ENCODE results near the gene MEN1. TPM values are rescaled to one million over a fixed set of nuclear protein-coding genes. Genes with fewer than 3 reads are reported as not detected.

The MEN1 gene
- total RNA-seq, 1 experiment from 2014 or later, result 54.5 TPM

DNA sequence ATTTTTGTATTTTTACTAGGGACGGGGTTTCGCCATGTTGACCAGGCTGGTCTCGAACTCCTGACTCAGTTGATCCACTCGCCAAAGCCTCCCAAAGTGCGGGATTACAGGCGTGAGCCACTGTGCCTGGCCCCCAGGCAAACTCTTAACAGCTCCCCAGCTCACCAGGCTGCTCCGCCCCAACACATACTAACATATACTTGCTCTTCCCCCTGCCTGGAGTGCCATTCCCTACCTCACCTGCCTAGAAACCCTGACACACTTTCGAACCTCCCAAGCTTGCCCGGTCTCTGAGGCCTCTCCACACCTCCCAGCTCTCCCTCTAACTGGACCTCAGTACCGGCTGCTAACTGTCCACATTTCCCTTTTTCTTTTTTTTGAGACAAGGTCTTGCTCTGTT lies 15.8 kb downstream of the MEN1 start:
- TF ChIP-seq POLR2AphosphoS5 (IDR thresholded peaks at IDR 0.05; ENCODE audit: low read depth, low read length), result no peak
- TF ChIP-seq, protein P1, sequence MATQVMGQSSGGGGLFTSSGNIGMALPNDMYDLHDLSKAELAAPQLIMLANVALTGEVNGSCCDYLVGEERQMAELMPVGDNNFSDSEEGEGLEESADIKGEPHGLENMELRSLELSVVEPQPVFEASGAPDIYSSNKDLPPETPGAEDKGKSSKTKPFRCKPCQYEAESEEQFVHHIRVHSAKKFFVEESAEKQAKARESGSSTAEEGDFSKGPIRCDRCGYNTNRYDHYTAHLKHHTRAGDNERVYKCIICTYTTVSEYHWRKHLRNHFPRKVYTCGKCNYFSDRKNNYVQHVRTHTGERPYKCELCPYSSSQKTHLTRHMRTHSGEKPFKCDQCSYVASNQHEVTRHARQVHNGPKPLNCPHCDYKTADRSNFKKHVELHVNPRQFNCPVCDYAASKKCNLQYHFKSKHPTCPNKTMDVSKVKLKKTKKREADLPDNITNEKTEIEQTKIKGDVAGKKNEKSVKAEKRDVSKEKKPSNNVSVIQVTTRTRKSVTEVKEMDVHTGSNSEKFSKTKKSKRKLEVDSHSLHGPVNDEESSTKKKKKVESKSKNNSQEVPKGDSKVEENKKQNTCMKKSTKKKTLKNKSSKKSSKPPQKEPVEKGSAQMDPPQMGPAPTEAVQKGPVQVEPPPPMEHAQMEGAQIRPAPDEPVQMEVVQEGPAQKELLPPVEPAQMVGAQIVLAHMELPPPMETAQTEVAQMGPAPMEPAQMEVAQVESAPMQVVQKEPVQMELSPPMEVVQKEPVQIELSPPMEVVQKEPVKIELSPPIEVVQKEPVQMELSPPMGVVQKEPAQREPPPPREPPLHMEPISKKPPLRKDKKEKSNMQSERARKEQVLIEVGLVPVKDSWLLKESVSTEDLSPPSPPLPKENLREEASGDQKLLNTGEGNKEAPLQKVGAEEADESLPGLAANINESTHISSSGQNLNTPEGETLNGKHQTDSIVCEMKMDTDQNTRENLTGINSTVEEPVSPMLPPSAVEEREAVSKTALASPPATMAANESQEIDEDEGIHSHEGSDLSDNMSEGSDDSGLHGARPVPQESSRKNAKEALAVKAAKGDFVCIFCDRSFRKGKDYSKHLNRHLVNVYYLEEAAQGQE (IDR thresholded peaks at IDR 0.05; ENCODE audit: insufficient read depth in 1 of 2, low read depth in 2 of 2, low read length in 1 of 2), result no peak
- TF ChIP-seq SIN3A (IDR thresholded peaks at IDR 0.05; ENCODE audit: borderline replicate concordance, insufficient read depth, low read depth, low read length), result no peak
- no peak for TF ChIP-seq TCF7L2 (IDR thresholded peaks at IDR 0.05; ENCODE audit: low read depth, low read length)
- TF ChIP-seq, protein P2, sequence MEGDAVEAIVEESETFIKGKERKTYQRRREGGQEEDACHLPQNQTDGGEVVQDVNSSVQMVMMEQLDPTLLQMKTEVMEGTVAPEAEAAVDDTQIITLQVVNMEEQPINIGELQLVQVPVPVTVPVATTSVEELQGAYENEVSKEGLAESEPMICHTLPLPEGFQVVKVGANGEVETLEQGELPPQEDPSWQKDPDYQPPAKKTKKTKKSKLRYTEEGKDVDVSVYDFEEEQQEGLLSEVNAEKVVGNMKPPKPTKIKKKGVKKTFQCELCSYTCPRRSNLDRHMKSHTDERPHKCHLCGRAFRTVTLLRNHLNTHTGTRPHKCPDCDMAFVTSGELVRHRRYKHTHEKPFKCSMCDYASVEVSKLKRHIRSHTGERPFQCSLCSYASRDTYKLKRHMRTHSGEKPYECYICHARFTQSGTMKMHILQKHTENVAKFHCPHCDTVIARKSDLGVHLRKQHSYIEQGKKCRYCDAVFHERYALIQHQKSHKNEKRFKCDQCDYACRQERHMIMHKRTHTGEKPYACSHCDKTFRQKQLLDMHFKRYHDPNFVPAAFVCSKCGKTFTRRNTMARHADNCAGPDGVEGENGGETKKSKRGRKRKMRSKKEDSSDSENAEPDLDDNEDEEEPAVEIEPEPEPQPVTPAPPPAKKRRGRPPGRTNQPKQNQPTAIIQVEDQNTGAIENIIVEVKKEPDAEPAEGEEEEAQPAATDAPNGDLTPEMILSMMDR (IDR thresholded peaks at IDR 0.05), result no peak
- no peak overlapping the region for H3K4me3 ChIP-seq (ENCODE audit: low read depth in 2 of 2, low read length in 2 of 2)
- ATAC-seq, result no peak
- intact Hi-C loops (cut with micrococcal nuclease; ENCODE audit: unreplicated experiment), result no loop called here
- ChIA-PET CTCF (interaction anchor here (0.6 kb wide), 1 partner anchor 53 kb away, joined by 4 read pairs; no protein-coding TSS in a partner anchor), POLR2A (interaction anchor here (1.1 kb wide), 1 partner anchor 16 kb away, joined by 4 read pairs; the partner anchor contains the start of gene SF1)
- DNase-seq (ENCODE audit: low read depth, low spot score), result no peak
- H3K27me3 ChIP-seq (ENCODE audit: control insufficient read depth, insufficient read depth, low read length), result no peaks in the 10 kb centered on the region
- H3K27ac ChIP-seq (ENCODE audit: low read length), result no peak overlapping the region
- H3K4me1 ChIP-seq (ENCODE audit: control insufficient read depth, insufficient read depth, low read length), result no peaks in the 10 kb centered on the region
- in situ Hi-C loops (cut with HindIII; ENCODE audit: low pct_unique_long_range_greater_than_20kb, low sequenced_read_pairs), result no loop called here
- BruUV-seq (replicated peaks), result no TSS peak
- H3K9me3 ChIP-seq (ENCODE audit: control insufficient read depth, insufficient read depth, low read depth, low read length), result no peaks in the 10 kb centered on the region
- H3K36me3 ChIP-seq (ENCODE audit: control insufficient read depth, insufficient read depth, low read length), result no peaks in the 10 kb centered on the region; the same call in 1 of the 2 replicates

DNA sequence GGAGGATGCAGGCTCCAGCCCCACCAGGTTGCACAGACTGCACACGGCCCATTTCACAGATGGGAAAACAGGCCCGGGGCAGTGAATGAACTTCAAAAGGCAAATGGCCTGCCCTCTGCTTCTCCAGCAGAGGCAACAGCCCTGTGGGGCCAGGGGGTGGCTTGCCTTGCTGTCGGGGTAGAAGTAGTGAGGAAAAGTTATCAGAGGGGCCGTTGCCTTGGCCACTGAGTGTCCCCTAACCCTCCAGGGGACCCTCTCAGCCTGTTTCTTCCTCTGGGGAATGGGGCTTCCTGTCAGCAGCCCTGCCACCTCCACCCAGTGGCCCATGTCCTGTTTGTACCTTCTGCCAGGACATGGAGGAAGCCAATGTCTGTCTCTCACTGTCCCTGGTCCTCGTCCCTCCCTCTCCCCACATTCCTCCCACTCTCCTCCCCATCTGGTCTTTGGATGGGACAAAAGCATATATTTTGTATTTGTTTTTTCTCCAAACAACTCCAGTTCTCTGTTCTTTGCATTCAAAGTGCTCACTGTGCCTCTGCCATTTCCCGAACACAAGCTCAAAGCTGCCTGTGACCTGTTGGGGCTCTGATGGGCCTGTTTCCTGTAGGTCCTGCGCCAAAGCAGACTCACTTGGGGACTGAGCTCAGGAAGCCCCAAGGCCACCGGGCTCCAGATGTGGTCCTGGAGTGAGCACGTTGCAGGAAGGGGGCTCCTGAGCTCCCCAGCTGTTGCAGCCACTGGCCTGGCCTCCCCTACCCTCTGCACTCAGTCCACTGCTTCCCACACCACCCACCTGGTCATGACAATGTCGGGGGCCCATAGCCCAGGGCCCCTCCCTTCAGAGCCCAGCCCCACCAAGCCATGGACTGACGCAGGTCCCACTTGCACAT lies 16.8 kb downstream of the MEN1 start:
- in situ Hi-C loops (cut with HindIII; ENCODE audit: low pct_unique_long_range_greater_than_20kb, low sequenced_read_pairs) (no loop called here), intact Hi-C loops (cut with micrococcal nuclease; ENCODE audit: unreplicated experiment) (no loop called here)
- H3K4me3 ChIP-seq (ENCODE audit: low read depth in 2 of 2, low read length in 2 of 2), result no peak overlapping the region
- TF ChIP-seq, protein P1 (IDR thresholded peaks at IDR 0.05; ENCODE audit: insufficient read depth in 1 of 2, low read depth in 2 of 2, low read length in 1 of 2), result no peak
- TF ChIP-seq, protein P2 (IDR thresholded peaks at IDR 0.05), result no peak
- TF ChIP-seq POLR2AphosphoS5 (IDR thresholded peaks at IDR 0.05; ENCODE audit: low read depth, low read length), result no peak
- TF ChIP-seq SIN3A (IDR thresholded peaks at IDR 0.05; ENCODE audit: borderline replicate concordance, insufficient read depth, low read depth, low read length), result no peak
- no peak for TF ChIP-seq TCF7L2 (IDR thresholded peaks at IDR 0.05; ENCODE audit: low read depth, low read length)
- ChIA-PET POLR2A (interaction anchor here (1.1 kb wide), 1 partner anchor 15 kb away, joined by 4 read pairs; the partner anchor contains the start of gene SF1), CTCF (interaction anchor here (0.6 kb wide), 1 partner anchor 52 kb away, joined by 4 read pairs; no protein-coding TSS in a partner anchor)
- no peaks in the 10 kb centered on the region for H3K9me3 ChIP-seq (ENCODE audit: control insufficient read depth, insufficient read depth, low read depth, low read length)
- no peaks in the 10 kb centered on the region for H3K27me3 ChIP-seq (ENCODE audit: control insufficient read depth, insufficient read depth, low read length)
- H3K4me1 ChIP-seq (ENCODE audit: control insufficient read depth, insufficient read depth, low read length), result no peaks in the 10 kb centered on the region
- H3K36me3 ChIP-seq (ENCODE audit: control insufficient read depth, insufficient read depth, low read length), result no peaks in the 10 kb centered on the region; the same call in 1 of the 2 replicates
- no peak for ATAC-seq
- BruUV-seq (replicated peaks), result no TSS peak
- no peak overlapping the region for H3K27ac ChIP-seq (ENCODE audit: low read length)
- no peak for DNase-seq (ENCODE audit: low read depth, low spot score)

All from Panc1 (cell line).